GM23338 (cell line): ENCODE data around the gene PGM1.

ENCODE experiments used
- CREB1 ChIP-seq: fragments of 250-450 bp; sonication (Bioruptor Pico); IDR thresholded peaks from 2 replicates; pipeline ENCODE4 v1.5.0; 2020; ENCODE audit warnings: low read depth, mild to moderate bottlenecking, moderate library complexity
- CTCF ChIP-seq, 2 experiments: fragments of 200-600 bp in 1 of 2; sonication (generic) in 1 of 2; conservative IDR thresholded peaks; 2 replicates each; pipeline versions ENCODE4 v1.5.1 to v1.6.1; 2016 to 2017; ENCODE audit warnings: antibody characterized with exemption in 2 of 2, low read depth in 2 of 2, mild to moderate bottlenecking in 2 of 2, moderate library complexity in 1 of 2
- EZH2 ChIP-seq: fragments of 200-600 bp; sonication (generic); IDR thresholded peaks from one replicate; pipeline ENCODE4 v1.8.0; 2017; ENCODE audit warnings: antibody characterized with exemption, mild to moderate bottlenecking, low read depth; ENCODE audit not compliant: unreplicated experiment
- EZH2phosphoT487 ChIP-seq: fragments of 200-600 bp; sonication (generic); IDR thresholded peaks from one replicate; pipeline ENCODE4 v1.8.1; 2018; ENCODE audit warnings: antibody characterized with exemption; ENCODE audit not compliant: unreplicated experiment
- POLR2AphosphoS5 ChIP-seq: IDR thresholded peaks from 2 replicates; pipeline ENCODE4 v1.6.1; 2016; ENCODE audit warnings: antibody characterized with exemption, low read depth
- REST ChIP-seq: IDR thresholded peaks from one replicate; pipeline ENCODE4 v1.6.1; 2018; ENCODE audit warnings: antibody characterized with exemption; ENCODE audit not compliant: unreplicated experiment

DNA sequence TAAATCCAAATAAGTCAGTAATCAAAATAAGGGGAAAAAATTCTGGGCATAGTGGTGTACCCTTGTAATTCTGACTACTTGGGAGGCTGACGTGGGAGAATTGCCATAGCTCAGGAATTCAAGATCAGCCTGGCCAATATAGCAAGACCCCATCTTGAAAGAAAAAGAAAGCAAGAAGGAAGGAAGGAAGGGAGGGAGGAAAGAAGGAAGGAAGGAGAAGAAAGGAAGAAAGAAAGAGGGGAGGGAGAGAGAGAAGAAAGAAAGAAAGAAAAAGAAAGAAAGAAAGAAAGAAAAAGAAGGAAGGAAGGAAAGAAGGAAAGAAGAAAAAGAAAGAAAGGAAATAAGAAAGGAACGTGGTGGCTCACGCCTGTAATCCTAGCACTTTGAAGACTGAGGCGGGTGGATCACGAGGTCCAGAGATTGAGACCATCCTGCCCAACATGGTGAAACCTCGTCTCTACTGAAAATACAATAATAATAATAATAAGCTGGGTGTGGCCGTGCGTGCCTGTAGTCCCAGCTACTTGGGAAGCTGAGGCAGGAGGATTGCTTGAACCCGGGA lies 116.1 kb downstream of the PGM1 start:
- no peak for TF ChIP-seq CTCF (conservative IDR thresholded peaks at IDR 0.05; ENCODE audit: low read depth in 2 of 2)
- no peak for TF ChIP-seq EZH2phosphoT487
- TF ChIP-seq EZH2, result no peak
- TF ChIP-seq REST, result no peak
- TF ChIP-seq CREB1, result no peak
- no peak for TF ChIP-seq POLR2AphosphoS5
